GM19468 (cell line): ENCODE measurements around the gene KRTAP9-2.
"Not testable (repeated sequence)": the region's sequence is repeated elsewhere in the genome, so short reads cannot be mapped to it uniquely, and the experiment has no call there.

ENCODE experiments used
- ATAC-seq: cut with Tn5 transposase; IDR thresholded peaks from one replicate; pipeline ENCODE4 v1.9.1; 2021; ENCODE audit warnings: mild to moderate bottlenecking, moderate library complexity, moderate number of reproducible peaks; ENCODE audit not compliant: unreplicated experiment; ENCODE audit errors: extremely low read depth

KRTAP9-2 gene

GRCh38 chr17:41226598-41227095 lies at the start of gene KRTAP9-2:
Gene KRTAP9-2, plus strand, starts transcription at chr17:41226648. Its CDS starts 7 bp downstream, at chr17:41226655.
- not testable (repeated sequence) for ATAC-seq

- ATAC-seq = peak; percentile 14
Observed at GRCh38 chr17:41176744-41177387, 49.6 kb upstream of the KRTAP9-2 start.

- ATAC-seq = no peak
Observed at GRCh38 chr17:41177727-41178271, 48.6 kb upstream of the KRTAP9-2 start, which contains the start of gene KRTAP4-2. Gene KRTAP4-2, minus strand, starts transcription at chr17:41178221. Its CDS starts 57 bp downstream, at chr17:41178164.

GRCh38 chr17:41178341-41178740 lies 48.1 kb upstream of the KRTAP9-2 start:
- no peak for ATAC-seq

GRCh38 chr17:41178843-41179616 lies 47.4 kb upstream of the KRTAP9-2 start:
- ATAC-seq = no peak

GRCh38 chr17:41184480-41184961 lies 41.9 kb upstream of the KRTAP9-2 start, which contains the start of gene KRTAP4-1:
Gene KRTAP4-1, minus strand, starts transcription at chr17:41184911. Its CDS starts 57 bp downstream, at chr17:41184854.
- no peak for ATAC-seq

- ATAC-seq = no peak
Observed at GRCh38 chr17:41185001-41185400, 41.4 kb upstream of the KRTAP9-2 start.

GRCh38 chr17:41186872-41187271 lies 39.6 kb upstream of the KRTAP9-2 start:
- ATAC-seq = no peak

- ATAC-seq = not testable (repeated sequence)
Observed at GRCh38 chr17:41189837-41190318, 36.6 kb upstream of the KRTAP9-2 start, which contains the start of gene KRTAP9-1. Gene KRTAP9-1, plus strand, starts transcription at chr17:41189887. Its CDS starts 0 bp downstream, at chr17:41189887.

- no peak for ATAC-seq
Observed at GRCh38 chr17:41190328-41190727, 36.1 kb upstream of the KRTAP9-2 start.

GRCh38 chr17:41196068-41196467 lies 30.4 kb upstream of the KRTAP9-2 start:
- ATAC-seq = no peak

- no peak for ATAC-seq
Observed at GRCh38 chr17:41199421-41200078, 26.9 kb upstream of the KRTAP9-2 start.

- no peak for ATAC-seq
Observed at GRCh38 chr17:41211845-41212466, 14.5 kb upstream of the KRTAP9-2 start.

- no peak for ATAC-seq
Observed at GRCh38 chr17:41212524-41213169, 13.8 kb upstream of the KRTAP9-2 start.

GRCh38 chr17:41215681-41216080 lies 10.8 kb upstream of the KRTAP9-2 start:
- no peak for ATAC-seq

- ATAC-seq = no peak
Observed at GRCh38 chr17:41223821-41224220, 2.6 kb upstream of the KRTAP9-2 start.

- no peak for ATAC-seq
Observed at GRCh38 chr17:41226051-41226450, 397 bp upstream of the KRTAP9-2 start.

GRCh38 chr17:41230094-41230493 lies 3.6 kb downstream of the KRTAP9-2 start:
- ATAC-seq = no peak

GRCh38 chr17:41231731-41232130 lies 5.3 kb downstream of the KRTAP9-2 start:
- no peak for ATAC-seq
